Cardiac muscle cell (in vitro differentiated cells and primary cell): ENCODE measurements around the gene UBP1. TPM values are rescaled to one million over a fixed set of nuclear protein-coding genes. Genes with fewer than 3 reads are reported as not detected.
A peak's percentile ranks its signal among the peaks of the same experiment; 100 is the strongest.

Experiments
- DNase-seq, 2 donors: peaks; one replicate each; pipeline versions ENCODE4 v3.0.0 to v3.0.0-alpha.2; 2010 to 2017; ENCODE audit warnings: low read depth in 1 of 2, low spot score in 1 of 2
- H3K27ac ChIP-seq: fragments of 200-600 bp; sonication (generic); 2 replicates; pipeline ENCODE4 v1.5.1; 2016
- H3K27me3 ChIP-seq: fragments of 200-600 bp; sonication (generic); 2 replicates; pipeline ENCODE4 v1.6.0; 2016; ENCODE audit warnings: control low read depth
- H3K36me3 ChIP-seq: fragments of 200-600 bp; sonication (generic); 2 replicates; pipeline ENCODE4 v1.5.1; 2016; ENCODE audit warnings: control low read depth
- H3K4me1 ChIP-seq: fragments of 200-600 bp; sonication (generic); 2 replicates; pipeline ENCODE4 v1.8.1; 2017; ENCODE audit warnings: low read depth, mild to moderate bottlenecking, mixed run types
- H3K4me3 ChIP-seq: fragments of 200-600 bp; sonication (generic); 2 replicates; pipeline ENCODE4 v1.5.1; 2016; ENCODE audit warnings: mild to moderate bottlenecking
- H3K9me3 ChIP-seq: fragments of 200-600 bp; sonication (generic); 2 replicates; pipeline ENCODE4 v1.5.1; 2017; ENCODE audit warnings: low read depth, mild to moderate bottlenecking, control low read depth
- polyA plus RNA-seq: library from polyadenylated mRNA; unstranded; fragments of >200 nt; fragmentation: Nextera tagmentation; extraction: Ambion mirVana; gene quantifications from 2 replicates; pipeline ENCODE4 v1.2.1, GENCODE V29; 2016
- total RNA-seq: library from RNA; depleted of rRNA; stranded (reverse); fragments of >200 nt; gene quantifications from 2 replicates; pipeline ENCODE4 v1.2.3, GENCODE V29; 2016
- TF ChIP-seq, protein P1 (sequence below): IDR thresholded peaks from 2 replicates; pipeline ENCODE4 v1.5.1; 2012; ENCODE audit warnings: low read depth, mild to moderate bottlenecking, low read length

UBP1 gene
- total and polyA plus RNA-seq, 2 experiments from 2014 or later, result 39.0 to 51.5 TPM

GRCh38 chr3:33364060-33364459 is 76.1 kb downstream of the UBP1 start:
- no peak overlapping the region for H3K27ac ChIP-seq
- H3K36me3 ChIP-seq, result no peaks in the 10 kb centered on the region
- no peak for DNase-seq
- no peak overlapping the region for H3K4me3 ChIP-seq
- H3K4me1 ChIP-seq, result peaks cover 19% of the 10 kb centered on the region
- no peaks in the 10 kb centered on the region for H3K9me3 ChIP-seq
- TF ChIP-seq, protein P1, sequence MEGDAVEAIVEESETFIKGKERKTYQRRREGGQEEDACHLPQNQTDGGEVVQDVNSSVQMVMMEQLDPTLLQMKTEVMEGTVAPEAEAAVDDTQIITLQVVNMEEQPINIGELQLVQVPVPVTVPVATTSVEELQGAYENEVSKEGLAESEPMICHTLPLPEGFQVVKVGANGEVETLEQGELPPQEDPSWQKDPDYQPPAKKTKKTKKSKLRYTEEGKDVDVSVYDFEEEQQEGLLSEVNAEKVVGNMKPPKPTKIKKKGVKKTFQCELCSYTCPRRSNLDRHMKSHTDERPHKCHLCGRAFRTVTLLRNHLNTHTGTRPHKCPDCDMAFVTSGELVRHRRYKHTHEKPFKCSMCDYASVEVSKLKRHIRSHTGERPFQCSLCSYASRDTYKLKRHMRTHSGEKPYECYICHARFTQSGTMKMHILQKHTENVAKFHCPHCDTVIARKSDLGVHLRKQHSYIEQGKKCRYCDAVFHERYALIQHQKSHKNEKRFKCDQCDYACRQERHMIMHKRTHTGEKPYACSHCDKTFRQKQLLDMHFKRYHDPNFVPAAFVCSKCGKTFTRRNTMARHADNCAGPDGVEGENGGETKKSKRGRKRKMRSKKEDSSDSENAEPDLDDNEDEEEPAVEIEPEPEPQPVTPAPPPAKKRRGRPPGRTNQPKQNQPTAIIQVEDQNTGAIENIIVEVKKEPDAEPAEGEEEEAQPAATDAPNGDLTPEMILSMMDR, result no peak
- no peaks in the 10 kb centered on the region for H3K27me3 ChIP-seq

- TF ChIP-seq, protein P1, result no peak
- H3K27ac ChIP-seq, result no peak overlapping the region
- H3K4me1 ChIP-seq, result peaks cover 27% of the 10 kb centered on the region
- DNase-seq, result no peak
- no peaks in the 10 kb centered on the region for H3K36me3 ChIP-seq
- H3K9me3 ChIP-seq, result no peaks in the 10 kb centered on the region
- no peaks in the 10 kb centered on the region for H3K27me3 ChIP-seq
- H3K4me3 ChIP-seq, result no peak overlapping the region
Measured at GRCh38 chr3:33363113-33363800, 76.9 kb downstream of the UBP1 start.

DNA sequence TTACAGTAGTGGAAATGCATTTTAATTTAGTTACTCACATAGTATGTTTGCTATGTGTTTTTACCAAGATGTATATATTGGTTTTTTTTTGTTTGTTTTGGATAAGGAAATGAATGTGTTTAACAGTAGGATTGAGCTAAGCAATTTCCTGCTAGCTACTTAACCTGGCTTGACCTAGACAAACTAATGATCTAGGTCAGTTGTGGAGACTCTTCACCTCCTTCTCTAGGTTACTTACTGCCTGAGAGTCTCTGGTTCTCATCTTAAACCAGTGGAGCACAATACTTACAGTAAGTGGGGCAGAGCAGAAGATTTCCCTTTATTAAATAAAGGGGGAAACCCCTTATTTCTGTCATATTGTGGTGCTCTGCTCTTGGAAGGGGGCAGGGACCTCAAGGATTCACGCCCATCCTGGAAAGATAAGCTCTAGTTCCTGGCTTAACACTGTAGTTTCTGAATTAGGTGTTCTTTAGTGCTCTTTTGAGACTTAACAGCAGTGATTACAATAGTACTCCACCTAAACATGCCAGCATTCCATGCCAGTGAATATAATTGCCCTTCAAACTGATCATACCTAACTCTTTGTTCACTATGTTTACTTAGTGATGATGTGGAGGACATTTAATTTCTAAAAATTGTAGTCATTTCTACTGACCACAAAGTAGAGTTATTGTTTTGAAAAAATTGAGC is 79.9 kb downstream of the UBP1 start:
- Histone ChIP-seq H3K27me3 (no peaks in the 10 kb centered on the region), H3K27ac (no peak overlapping the region), H3K36me3 (no peaks in the 10 kb centered on the region), H3K9me3 (no peaks in the 10 kb centered on the region), H3K4me1 (peaks cover 48% of the 10 kb centered on the region), H3K4me3 (no peak overlapping the region)
- DNase-seq, result peak in 1 of 2 donors; percentile 16
- TF ChIP-seq, protein P1, result no peak

DNA sequence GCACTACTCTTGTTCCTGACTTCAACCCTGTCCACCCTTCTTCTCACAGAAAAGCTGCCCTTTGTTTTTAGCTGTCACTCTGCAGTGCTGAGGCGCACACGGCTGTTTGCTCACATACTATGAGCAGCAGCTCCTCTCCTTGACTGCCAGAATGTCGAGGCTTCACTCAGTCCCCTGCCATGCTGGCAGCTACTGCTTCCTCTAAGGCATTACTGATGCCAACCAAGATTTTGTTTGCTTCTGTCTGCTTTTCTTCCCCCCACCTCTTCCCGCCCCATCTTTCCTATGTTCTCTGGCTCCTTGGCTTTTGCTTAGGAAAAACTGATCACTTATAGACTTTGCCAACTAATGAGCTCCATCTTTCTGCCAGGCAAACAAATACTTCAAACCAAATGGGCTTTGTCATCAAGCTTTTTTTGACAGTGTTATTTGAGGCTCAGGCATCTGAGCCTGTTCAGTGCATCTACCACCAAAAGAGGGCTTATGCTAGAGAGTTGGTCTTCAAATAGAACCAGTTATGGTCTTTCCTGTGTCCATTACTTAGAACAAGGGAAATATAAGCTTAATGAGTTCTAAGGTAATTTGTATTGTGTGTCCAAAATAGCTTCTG is 81.9 kb downstream of the UBP1 start:
- Histone ChIP-seq H3K4me3 (no peak overlapping the region), H3K36me3 (no peaks in the 10 kb centered on the region), H3K27ac (peak overlapping the region; percentile 11), H3K27me3 (no peaks in the 10 kb centered on the region), H3K4me1 (peaks cover 50% of the 10 kb centered on the region), H3K9me3 (no peaks in the 10 kb centered on the region)
- DNase-seq, result no peak
- TF ChIP-seq, protein P1, result no peak

GRCh38 chr3:33355611-33356010 is 84.6 kb downstream of the UBP1 start:
- Histone ChIP-seq H3K4me1 (peaks cover 49% of the 10 kb centered on the region), H3K27me3 (no peaks in the 10 kb centered on the region), H3K9me3 (no peaks in the 10 kb centered on the region), H3K36me3 (no peaks in the 10 kb centered on the region), H3K27ac (peak overlapping the region; percentile 86), H3K4me3 (no peak overlapping the region)
- TF ChIP-seq, protein P1, result no peak
- DNase-seq, result peak; percentile 62 to 63
